ENCODE data around the gene USP40.
A peak's percentile ranks its signal among the peaks of the same experiment; 100 is the strongest.

USP40 gene

GRCh38 chr2:233479616-233480489 lies 86.7 kb downstream of the USP40 start:
- Histone ChIP-seq H3K4me3 (no peak overlapping the region), H3K27ac (peak overlapping the region in 7 of 21 experiments; percentile 4 to 77 (median 68))

DNA sequence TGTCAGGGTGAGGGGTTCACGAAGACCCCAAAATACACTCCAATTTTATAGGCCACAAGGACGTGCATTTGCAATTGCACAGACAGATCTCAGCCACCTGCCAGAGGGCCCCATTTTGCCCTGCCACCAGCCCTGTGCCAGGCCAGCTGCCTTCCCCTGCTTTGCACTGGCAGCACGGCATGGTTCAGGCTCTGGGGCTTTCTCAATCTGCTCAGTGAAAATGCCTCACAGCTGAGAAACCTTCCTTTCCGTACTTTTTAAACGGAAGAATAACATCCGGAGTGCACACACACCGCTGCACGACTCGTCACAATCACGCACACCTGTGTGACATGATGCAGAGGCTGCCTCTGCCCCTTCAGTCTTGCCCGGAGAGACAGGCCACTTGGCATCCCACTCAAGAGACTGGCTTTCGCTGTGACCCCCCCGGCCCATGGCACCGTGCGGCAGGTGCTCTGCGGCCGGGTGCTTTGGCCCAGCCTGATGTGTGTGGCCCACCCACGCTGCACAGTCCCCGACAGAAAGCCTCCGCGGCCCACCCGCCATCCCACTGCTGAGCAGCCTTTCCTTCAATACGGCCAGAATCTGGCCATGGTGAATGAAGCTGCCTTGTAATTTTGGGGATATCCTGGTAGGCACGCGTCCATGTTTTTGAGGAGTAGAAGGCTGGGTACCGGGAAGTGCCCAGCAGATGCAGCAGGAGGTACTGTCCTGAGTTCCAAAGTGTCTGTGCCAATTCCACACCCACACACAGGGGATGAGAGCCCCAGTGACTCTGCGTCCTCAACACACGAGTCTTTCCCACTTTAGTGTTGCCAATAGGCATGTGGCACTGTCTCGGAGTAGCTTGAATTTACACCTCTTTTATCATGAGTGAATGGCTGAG lies 88.8 kb downstream of the USP40 start:
- Histone ChIP-seq H3K27ac (no peak overlapping the region), H3K4me3 (no peak overlapping the region)

- H3K27ac ChIP-seq = no peak overlapping the region
- no peak overlapping the region for H3K4me3 ChIP-seq
Measured at GRCh38 chr2:233476651-233477547, 89.7 kb downstream of the USP40 start.

- Histone ChIP-seq H3K4me3 (no peak overlapping the region), H3K27ac (no peak overlapping the region)
Measured at GRCh38 chr2:233476063-233476410, 90.5 kb downstream of the USP40 start.

DNA sequence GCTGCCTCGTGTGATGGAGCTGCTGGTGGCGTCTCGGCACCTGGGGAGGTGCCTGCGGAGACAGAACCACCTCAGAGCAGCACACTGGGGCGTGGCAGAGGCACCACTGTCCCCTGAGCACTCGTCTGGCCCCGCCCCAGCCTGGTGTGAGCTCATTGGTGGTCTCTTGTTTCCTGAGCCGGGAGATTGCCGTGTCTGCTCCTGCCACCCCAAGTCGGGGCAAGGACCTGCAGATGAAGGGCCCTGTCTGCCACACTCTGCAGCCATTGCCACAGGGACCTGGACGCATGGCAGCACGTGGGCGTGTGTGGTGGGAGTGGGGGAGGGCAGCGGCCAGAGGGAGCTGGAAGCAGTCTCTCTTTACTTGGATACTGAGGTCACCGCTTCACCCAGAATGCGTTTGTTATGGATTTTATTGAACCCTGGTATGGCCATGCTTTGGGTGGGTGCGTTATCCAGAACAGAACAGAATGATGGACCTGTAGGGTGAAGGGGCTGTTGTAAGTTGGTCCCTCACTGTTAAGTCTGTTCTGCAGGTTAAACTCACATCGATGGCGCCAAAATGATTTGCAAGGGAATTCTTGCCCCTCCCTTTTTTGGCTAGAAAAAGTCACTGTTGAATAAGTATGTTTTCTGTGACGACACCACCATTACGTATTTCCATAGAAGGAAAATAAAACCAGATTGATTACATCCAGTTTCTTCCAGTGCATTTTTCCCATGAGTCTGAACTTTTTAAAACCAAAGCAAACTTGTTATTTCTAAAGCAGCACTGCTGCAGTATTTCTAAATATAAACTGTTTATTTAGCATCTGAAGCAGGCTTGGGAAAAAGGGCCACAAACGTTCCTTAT lies 92.0 kb downstream of the USP40 start:
- Histone ChIP-seq H3K27ac (no peak overlapping the region), H3K4me3 (no peak overlapping the region)

DNA sequence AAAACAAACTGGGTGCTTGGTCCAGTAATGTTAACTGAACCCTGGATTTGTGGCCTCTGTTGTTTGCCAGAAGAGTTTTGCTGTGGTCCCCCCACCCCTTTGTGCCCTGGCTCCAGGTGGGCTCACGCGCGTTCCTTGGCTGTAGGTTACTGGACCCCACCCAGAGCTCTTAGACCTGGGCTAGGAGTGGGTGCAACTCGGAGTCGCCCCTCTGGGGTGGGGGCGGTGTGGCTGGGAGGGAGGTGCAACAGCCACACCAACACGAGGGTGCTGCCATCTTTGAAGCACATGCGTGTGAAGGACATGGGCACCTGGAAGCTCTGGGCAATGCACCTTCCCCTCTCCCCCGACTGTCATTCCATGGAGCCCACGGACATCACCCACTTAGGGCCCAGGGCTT lies 92.7 kb downstream of the USP40 start:
- H3K4me3 ChIP-seq = no peak overlapping the region
- H3K27ac ChIP-seq = no peak overlapping the region

- Histone ChIP-seq H3K4me3 (no peak overlapping the region), H3K27ac (no peak overlapping the region)
Measured at GRCh38 chr2:233473386-233473791, 93.2 kb downstream of the USP40 start.

- Histone ChIP-seq H3K27ac (no peak overlapping the region), H3K4me3 (no peak overlapping the region)
Measured at GRCh38 chr2:233471291-233472035, 95.1 kb downstream of the USP40 start.

DNA sequence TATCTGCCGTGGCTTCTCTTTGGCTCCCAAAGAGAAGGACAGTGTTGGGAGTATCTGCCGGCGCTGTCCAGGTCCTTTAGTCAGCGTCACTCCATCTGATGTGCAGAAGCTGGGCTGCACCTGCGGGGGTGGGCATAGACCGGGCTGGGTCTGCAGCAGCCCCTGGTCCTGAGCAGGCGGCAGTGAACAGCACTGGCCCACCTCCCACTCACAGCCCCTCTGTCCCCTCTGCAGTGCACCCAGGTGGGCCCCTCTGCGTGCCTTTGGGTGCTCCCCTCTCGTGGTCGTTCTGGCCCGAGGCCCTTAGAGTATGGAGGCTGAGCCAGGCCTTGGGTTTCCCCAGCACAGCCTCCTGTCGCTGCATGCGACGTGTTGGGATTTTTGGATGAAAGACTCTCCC lies 95.7 kb downstream of the USP40 start:
- Histone ChIP-seq H3K4me3 (no peak overlapping the region), H3K27ac (no peak overlapping the region)

DNA sequence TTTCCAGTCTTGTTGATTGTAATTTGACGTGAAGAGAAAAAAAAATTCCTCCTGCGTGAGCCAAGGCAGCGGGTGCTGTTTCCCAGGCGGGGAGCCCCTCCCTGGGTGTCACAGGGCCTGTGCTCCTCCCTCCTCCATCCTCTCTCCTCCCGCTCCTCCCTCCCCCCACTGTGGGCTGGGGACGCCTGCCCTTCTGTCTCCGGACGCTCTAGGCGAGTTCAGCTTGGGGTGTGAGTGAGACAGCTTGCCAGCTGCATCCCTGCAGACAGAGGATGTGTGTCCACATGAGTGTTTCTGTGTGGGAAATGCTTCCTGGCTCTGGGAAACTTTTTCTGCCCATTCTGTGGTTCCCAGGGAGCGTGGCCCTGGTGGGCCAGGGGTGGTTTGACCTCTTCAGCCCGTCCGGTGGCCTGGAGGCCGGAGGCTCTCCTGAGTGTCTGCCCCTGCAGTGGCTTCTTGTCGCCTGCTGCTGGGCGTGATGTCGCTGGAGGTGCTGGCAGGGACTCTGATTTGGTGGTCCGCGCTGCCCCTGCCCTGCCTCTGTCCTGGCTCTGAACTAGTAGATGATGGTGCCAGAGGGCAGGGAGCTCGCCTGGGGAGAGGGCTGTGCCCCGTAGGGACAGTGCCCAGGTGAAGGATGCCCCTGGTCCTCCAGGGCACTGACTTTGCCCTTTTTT lies 96.4 kb downstream of the USP40 start:
- Histone ChIP-seq H3K27ac (peak overlapping the region in 1 of 21 experiments; percentile 23), H3K4me3 (no peak overlapping the region)

DNA sequence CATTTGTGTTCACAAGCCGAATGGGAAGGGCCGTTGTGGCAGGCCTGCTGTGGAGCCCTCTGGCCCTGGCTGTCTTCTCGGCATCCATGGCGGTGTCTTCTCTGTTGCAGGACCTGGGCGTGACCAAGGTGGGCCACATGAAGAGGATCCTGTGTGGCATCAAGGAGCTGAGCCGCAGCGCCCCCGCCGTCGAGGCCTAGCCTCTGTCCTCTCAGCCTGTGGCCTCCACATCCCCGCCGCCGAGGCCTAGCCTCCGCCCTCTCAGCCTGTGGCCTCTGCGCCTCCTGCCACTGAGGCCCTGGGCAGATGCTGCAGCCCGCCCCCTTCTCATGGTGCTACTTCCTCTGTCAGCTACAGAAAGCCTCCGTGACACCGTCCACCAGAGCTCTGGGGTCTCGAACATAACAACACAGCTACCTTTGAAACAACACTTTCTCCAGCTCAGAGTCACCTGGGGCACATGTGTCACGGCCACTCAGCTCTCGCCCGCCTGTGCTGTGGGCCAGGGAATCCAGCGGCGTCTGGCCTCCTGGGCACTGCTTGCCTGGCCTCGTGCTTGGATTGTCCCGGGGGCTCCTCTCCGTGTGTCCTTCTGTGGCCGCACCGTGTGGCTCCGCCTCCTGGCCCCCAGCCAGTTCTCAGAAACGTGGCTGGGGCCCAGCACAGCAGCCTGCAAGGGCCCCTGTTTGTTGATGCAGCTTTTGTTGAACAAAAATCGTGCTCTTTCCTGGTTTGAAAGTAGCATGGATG lies 97.1 kb downstream of the USP40 start:
- H3K27ac ChIP-seq = peak overlapping the region in 2 of 21 experiments; percentile 23 to 39
- no peak overlapping the region for H3K4me3 ChIP-seq

DNA sequence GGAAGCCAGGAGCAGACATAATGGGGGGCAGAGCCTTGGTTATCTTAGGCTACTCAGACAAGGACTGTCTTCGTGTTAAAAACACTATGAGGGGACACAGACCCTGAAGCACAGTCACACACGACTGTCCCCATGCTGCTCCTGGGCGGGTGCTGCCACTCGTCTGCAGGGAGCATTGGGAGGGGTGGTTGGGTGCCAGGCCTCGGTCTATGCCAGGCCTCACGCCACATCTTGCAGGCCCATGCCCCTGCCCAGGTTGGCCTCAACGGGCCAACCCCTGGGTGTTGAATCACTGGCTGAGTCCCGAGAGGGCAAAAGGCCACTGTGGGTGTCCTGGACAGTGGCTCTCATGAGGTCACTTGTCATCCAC lies 97.9 kb downstream of the USP40 start:
- H3K27ac ChIP-seq = no peak overlapping the region

GRCh38 chr2:233468047-233468740 lies 98.4 kb downstream of the USP40 start:
- no peak overlapping the region for H3K4me3 ChIP-seq

More for the DNA sequence above, 97.9 kb downstream of the USP40 start:
- H3K4me3 ChIP-seq = no peak overlapping the region

DNA sequence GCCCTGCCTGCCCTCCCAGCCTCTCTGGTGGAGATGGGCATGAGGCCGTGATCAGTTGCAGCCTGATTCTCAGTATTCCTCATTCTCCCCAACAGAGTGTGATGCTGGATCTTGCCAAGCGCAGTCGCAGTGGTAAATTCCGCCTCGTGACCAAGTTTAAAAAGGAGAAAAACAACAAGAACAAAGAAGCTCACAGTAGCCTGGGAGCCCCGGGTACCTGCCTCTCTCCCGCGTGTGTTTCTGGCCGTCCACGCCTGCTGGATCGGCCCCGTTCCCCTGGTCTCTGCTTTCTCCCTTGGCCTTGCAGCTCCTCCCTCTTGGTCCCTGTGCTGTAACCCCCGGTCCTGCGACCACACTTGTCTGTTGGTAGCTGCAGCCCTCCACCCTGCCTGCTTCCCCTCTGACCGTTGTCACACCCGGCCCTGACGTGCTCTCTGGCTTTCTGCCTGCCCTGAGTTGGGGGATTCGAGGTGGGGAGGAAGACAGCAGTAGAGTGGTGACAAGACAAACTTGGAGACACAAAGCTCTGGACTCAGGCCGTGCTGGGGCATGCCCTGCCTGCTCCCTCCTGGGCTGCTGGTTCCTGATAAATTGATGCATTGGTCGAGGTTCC lies 99.5 kb downstream of the USP40 start:
- H3K27ac ChIP-seq = no peak overlapping the region

More at GRCh38 chr2:233468047-233468740, 98.4 kb downstream of the USP40 start:
- no peak overlapping the region for H3K27ac ChIP-seq

GRCh38 chr2:233464531-233465240 lies 101.9 kb downstream of the USP40 start:
- H3K27ac ChIP-seq = no peak overlapping the region
- no peak overlapping the region for H3K4me3 ChIP-seq

More for the DNA sequence above, 99.5 kb downstream of the USP40 start:
- no peak overlapping the region for H3K4me3 ChIP-seq

All from skin epidermis (tissue), 12 donors.